SKM-1 treated with dmso at 0.1 percent for 144 hours (cell line): ENCODE results near the gene ZNF407.

Experiments used
- DNase-seq: peaks from one replicate; lab custom pipeline; 2025; ENCODE audit not compliant: unreplicated experiment; lab: John Stamatoyannopoulos, UW

Gene ZNF407

DNA sequence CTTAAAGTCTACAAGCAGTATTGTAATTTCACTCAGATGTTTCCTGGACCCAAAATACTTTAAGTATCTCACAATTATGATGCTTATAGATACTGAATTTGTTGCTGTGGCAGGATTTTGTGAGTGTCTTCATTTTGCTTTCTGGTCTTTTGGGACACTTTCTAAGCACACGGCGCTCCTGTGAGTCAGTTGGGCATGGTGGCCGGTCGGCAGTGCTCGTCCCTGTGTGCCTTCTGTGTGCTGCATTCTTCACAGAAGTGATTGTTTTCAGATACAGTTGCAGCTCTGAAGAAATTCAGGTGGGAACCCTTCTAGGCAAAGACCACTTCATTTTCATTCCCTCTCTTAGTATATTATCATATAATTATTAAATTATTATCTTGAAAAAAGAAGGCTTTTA lies 273.3 kb downstream of the ZNF407 start:
- DNase-seq, result no peak

DNA sequence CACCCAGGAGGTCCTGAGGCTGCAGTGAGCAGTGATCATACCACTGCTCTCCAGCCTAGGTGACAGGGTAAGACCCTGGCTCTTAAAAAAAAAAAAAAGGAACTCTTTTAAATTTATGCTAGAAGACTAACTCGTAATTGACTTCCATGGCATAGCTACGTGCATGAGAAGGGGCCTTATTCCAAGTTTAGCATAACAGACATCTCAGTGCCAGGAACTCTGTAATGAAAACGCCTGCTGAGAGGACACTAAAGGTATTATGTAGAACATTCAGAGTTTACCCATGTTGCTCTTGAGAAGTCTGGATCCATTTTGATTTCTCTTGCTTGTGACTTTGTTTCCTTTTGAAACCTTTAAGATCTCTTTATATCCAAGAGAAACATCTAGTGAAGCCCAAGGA lies 276.0 kb downstream of the ZNF407 start:
- no peak for DNase-seq

DNA sequence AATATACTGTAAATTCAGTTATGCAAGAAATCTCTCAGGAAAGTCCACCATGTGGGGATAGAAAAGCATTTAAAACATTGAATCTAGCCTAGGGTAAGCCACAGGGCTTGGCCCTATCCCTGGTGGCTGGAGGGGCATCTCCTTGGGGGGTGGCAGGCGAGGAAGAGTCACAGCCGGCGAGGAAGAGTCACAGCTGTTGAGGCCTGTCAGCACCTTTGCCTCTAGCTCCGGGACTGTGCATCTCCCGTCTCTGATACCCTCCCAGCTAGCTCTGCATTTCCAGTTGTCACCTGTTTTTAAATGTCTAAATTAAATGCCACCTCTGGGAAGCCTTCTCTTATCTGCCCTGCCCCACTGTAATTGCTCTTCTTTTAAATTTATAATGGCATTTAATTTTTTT lies 276.7 kb downstream of the ZNF407 start:
- DNase-seq, result no peak

- no peak for DNase-seq
Observed at GRCh38 chr18:74876630-74877243, 279.1 kb downstream of the ZNF407 start.

- no peak for DNase-seq
Observed at GRCh38 chr18:74878267-74878666, 280.6 kb downstream of the ZNF407 start.

DNA sequence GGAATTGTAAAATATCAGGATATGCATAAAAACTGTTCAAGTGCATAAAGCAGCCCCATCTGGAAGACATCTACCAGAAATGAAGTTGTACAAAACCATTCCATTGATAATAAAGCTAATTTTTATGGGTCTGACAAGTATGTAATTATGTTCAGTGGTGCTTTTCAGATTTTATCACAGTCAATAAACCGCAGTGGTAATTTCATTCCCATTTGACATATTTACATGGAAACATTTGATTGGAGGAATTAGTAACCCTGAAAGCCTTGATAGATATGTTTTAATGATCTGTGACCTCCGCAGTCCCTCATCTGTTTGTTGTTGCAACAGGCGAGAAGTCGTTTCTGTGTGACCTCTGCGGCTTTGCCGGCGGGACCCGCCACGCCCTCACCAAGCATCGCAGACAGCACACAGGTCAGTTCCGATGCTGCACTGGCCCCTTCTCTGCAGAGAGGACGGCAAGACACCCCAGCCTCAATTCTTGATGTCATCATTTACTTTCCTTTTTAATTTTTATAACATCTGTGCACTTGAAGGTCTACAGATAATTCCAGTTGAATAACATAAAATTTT lies 283.1 kb downstream of the ZNF407 start:
- no peak for DNase-seq

DNA sequence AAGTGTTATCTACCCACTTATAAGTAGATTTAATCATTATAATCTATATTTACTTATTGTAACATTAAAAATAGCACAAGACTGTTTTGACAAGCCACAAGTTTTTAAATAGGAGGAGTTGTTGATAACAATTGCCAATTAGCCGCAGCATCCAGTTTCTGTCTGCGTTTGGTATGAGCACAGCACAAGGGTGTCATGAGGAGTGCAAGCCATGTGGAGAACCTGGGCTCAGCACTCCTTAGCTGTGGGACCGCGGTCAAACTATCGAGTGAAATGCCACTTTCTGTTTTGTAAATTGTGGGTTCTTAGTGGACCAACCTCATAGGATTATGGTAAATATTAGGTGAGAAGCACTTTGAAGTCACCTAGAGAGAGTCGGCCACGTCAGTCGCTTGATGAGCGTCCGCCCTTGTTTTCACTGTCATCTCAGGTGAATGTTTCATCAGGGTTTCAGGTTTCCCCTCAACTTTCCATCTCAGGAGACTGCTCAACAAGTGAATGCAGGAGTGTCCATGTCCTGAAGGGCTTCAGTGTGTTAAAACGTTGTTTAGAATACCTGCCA lies 294.5 kb downstream of the ZNF407 start:
- DNase-seq, result no peak

GRCh38 chr18:74895686-74896085 lies 298.0 kb downstream of the ZNF407 start:
- DNase-seq, result no peak

DNA sequence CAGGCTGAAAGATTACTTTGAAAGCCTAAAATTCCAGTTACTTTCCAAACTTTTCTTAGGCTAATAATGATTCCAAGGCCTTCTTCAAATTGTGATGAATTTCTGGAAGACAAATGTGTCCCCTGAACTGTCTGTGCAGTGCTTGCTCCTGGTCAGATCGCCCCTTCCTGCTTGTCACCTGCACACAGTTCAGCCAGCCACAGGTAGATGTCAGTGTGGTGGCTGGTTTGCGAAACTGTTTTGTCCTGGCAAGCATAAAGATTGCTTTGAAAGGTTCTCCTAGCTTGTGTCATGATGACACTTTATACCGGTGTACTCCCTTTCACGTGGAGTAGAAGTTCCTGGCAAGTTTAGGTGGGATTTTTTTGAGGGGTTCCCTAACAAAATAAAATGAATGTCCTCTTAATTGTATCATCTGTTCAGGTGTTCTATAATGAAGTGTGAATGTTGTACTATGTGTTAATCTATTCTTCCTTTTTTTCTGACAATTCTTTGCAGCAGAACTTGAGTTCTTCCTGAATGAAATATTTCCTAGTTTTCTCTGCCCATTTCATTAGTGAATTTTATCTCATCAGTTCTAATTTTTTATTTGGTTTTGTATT lies 298.8 kb downstream of the ZNF407 start:
- DNase-seq, result no peak

DNA sequence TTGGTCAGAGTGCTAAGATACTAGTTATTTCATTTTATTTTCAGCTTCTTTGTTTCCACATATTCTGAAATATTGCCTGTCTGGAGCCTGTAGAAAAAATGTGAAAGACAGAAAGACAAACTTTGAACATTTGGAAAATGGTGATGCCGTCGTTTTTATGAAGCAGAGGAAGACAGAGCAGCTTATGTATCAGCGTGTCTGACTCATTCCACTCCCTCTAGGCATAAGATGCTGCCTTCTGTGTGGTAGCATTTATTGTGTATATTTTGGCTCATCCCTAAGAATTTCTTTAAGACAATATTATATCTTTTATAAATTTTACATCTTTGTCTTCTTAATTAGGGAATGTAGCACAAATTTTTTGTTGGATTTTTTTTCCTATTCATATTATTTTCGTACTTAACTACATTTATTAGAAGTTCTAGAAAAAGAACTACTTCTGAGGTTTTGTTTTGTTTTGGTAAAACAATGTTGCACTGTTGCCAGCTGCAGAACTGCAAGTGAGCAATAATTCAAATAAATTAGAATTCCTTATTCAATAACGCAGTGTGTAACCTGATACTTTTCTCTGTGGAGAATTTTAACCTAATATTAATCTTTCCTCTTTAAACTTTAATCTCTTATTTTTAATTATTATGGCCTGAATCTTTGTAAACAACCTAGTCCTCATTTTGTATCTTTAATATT lies 300.4 kb downstream of the ZNF407 start:
- DNase-seq, result no peak

GRCh38 chr18:74898965-74899364 lies 301.3 kb downstream of the ZNF407 start:
- DNase-seq, result no peak

GRCh38 chr18:74899554-74899953 lies 301.9 kb downstream of the ZNF407 start:
- no peak for DNase-seq

DNA sequence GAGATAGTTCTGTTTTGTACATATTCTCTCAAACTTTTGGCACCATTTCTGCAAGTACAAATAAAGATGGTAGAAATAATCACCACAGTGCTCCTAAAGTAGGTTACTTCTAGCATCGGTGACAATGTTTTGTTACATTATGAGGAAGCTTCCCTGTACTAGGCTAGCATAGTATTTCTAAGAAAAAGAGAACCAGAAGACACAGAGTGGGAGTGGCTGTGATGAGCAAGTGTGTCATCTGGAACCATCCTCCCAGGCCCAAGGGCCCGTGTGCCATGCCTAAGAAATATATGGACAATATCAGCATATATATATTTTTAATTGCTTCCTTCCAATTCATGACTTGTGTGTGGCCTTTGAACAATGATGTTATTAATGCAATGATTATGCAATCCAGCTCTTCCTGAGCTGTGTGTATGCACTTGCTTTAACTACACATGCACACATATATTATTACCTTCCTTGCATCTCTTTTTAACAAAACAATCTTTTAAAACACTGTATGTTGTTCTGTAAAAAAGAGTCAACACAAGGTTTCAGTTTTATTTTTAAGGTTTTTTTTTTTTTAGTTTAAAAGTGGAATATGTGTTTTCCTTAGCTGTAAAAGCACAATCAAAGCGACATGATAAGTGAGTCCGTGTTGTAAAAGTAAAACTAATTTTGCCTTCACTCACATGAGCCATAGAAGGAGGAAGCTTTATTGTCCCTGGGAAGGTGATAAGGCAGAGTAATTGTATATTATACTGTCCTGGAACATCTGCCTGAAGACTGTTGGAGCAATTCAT lies 303.9 kb downstream of the ZNF407 start:
- DNase-seq, result no peak

DNA sequence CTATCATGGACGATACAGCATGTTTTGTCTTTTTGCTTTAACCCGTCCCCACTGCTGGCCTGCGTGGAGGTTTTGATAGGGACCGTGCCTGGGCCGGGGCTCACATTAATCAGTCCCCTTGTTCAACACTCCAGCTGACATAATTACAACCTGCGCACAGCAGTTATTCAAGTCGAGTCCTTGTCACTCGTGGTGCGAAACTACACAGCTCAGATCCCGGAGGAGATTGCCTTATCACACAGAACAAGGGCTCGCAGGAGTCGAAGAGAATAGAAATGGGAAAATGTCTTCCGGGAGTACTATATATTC lies 304.4 kb downstream of the ZNF407 start:
- no peak for DNase-seq

DNA sequence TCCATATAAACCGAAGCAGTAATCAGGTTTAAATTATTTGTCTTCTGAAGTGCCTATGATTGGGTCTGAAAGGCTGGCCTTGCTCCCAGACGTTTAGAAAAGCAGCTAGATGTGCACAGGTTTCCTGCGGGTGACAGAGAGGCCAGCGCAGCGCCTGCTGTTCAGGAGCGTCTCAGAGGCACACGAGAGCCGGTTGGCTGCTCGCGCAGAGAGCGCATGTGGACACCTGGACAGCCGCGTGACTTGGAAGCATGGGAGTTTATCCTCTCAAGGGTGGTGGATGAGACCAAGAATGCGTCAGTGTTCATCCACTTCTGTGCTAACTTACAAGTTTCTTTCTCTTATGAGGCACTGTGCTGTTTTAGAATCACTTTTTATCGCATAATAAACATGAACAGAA lies 307.6 kb downstream of the ZNF407 start:
- no peak for DNase-seq

GRCh38 chr18:74906184-74906583 lies 308.5 kb downstream of the ZNF407 start:
- no peak for DNase-seq

GRCh38 chr18:74914052-74914591 lies 316.5 kb downstream of the ZNF407 start:
- no peak for DNase-seq

DNA sequence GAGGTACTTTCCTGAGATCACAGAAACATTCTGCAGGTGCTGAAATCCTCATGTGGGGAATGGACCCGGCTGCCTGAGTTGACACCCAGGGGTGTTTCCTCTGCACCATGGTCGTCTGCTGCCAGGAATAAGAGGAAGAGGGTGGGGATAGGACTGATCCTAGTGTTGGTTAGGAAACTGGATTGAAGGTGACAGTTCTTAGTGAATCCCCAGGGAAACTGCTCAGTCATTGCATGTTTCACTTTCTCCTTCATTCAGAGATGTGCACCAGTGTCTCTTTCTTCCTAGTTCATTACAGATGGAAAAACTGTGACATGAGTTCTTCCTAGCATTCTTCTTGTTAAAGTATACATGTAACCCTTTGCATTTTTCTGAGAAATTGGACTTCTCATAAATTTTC lies 317.0 kb downstream of the ZNF407 start:
- no peak for DNase-seq

DNA sequence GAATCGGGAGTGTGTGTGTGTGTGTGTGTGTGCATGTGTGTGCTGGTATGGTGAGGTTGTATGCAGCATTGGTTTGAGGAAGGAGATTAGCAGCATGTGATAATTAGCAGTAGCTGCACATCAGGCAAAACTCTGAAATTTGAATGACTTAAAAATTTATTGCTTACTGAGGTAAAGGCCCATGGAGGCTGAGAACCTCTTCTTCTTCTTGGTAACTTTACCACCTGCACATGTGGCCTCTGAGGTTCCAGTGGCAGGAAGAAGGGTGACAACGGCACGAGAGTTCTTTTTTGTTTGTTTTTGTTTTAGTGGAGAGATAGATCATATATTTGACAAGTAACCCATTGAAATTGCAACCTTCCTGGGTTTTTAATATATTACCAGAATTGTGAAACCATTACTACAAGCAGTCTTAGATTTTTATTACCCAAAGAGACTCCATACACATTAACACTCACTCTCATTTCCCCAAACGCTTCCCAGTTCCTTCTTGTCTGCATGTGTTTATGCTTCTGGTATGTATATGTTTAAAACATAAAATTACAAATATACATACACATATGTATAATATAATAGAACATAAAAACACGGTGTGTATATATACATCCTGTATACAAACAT lies 319.2 kb downstream of the ZNF407 start:
- no peak for DNase-seq

DNA sequence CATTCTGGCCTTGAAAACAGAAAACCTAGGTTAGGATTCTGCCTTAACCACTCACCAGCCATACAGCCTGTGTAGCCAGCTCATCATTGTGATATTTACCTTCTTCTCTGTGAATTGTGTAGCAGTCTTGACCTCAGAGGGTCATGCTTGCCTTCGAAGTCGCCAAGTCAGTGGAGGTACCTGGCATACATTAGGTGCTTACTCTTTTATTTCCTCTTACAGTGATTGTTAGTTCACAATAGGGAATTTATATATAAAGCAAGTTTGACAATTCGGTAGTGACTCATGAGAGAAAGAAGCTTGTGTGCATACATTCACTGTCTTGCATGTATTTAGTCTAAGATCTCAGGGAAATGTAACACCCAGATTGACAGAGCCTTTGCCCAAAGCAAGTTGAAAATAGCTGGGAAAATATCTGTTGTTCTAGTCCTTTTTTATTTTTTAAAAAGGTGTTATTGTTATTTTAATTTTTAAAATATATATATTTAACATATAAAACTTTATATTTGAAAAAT lies 320.7 kb downstream of the ZNF407 start:
- no peak for DNase-seq
